NCI-H460 (cell line): ENCODE data around the gene GNB1L. TPM values are rescaled to one million over a fixed set of nuclear protein-coding genes. Genes with fewer than 3 reads are reported as not detected.

ENCODE experiments used
- DNase-seq: peaks from one replicate; pipeline ENCODE4 v3.0.0-alpha.2; 2016; ENCODE audit warnings: low read depth; ENCODE audit errors: extremely low read depth
- total RNA-seq: library from RNA; depleted of rRNA; stranded (reverse); fragments of >200 nt; shearing (Covaris generic); gene quantifications from 2 replicates; pipeline ENCODE4 v1.2.3, GENCODE V29; 2014

The GNB1L gene
- total RNA-seq, 1 experiment from 2014 or later: 9.6 TPM

GRCh38 chr22:19866665-19867009 is 12.0 kb upstream of the GNB1L start:
- DNase-seq: no peak

- no peak for DNase-seq
Observed at GRCh38 chr22:19865141-19865829, 10.6 kb upstream of the GNB1L start.

- DNase-seq: no peak
Observed at GRCh38 chr22:19864538-19865106, 9.9 kb upstream of the GNB1L start.

GRCh38 chr22:19863571-19863970 is 8.9 kb upstream of the GNB1L start:
- DNase-seq: no peak

- no peak for DNase-seq
Observed at GRCh38 chr22:19862619-19863246, 8.1 kb upstream of the GNB1L start.

- no peak for DNase-seq
Observed at GRCh38 chr22:19859861-19860510, 5.3 kb upstream of the GNB1L start.

- DNase-seq: no peak
Observed at GRCh38 chr22:19857382-19857781, 2.7 kb upstream of the GNB1L start.

GRCh38 chr22:19855504-19856409 is 1.1 kb upstream of the GNB1L start:
- DNase-seq: peak; percentile 46

- DNase-seq: no peak
Observed at GRCh38 chr22:19853879-19854777, 546 bp downstream of the GNB1L start.

- no peak for DNase-seq
Observed at GRCh38 chr22:19853058-19853878, 1.4 kb downstream of the GNB1L start.

GRCh38 chr22:19852177-19852781 is 2.4 kb downstream of the GNB1L start:
- no peak for DNase-seq

GRCh38 chr22:19851291-19852176 is 3.1 kb downstream of the GNB1L start:
- no peak for DNase-seq

GRCh38 chr22:19850763-19851109 is 3.9 kb downstream of the GNB1L start:
- no peak for DNase-seq

- DNase-seq: no peak
Observed at GRCh38 chr22:19849835-19850762, 4.6 kb downstream of the GNB1L start.

- DNase-seq: no peak
Observed at GRCh38 chr22:19848298-19849224, 6.1 kb downstream of the GNB1L start.

- no peak for DNase-seq
Observed at GRCh38 chr22:19847345-19847632, 7.4 kb downstream of the GNB1L start.
